ENCODE results near the gene RUNX2.
"Not testable (repeated sequence)": the region's sequence is repeated elsewhere in the genome, so short reads cannot be mapped to it uniquely, and the experiment has no call there.

RUNX2 gene

DNA sequence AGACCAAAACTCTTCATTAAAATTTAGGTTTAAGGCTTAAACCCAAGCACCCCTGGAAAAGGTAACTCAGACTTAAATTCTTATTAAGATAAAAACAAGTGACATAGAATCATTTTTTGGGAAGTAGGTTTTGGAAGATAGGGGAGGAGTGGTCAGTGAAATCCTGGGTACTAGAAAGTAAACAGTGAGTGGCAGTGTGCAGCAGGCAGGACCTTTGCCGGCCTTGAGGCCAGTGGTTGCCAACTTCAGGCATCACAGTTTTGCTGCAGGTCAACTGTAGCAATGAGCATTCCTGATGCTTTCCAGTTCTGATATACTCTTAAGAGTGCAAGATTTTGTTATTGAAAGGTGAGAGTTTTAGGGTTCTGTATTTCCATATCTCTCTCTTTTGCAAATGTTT, 118.9 kb downstream of the RUNX2 start:
- Mint-ChIP-seq H3K27me3 (peaks cover 3% of the 10 kb centered on the region), H3K4me1 (peaks cover 37% of the 10 kb centered on the region), H3K9me3 (no peaks in the 10 kb centered on the region), H3K36me3 (no peaks in the 10 kb centered on the region), H3K4me3 (no peak overlapping the region), H3K27ac (no peak overlapping the region)

GRCh38 chr6:45447716-45448115, 119.6 kb downstream of the RUNX2 start:
- Mint-ChIP-seq H3K27me3 (peaks cover 3% of the 10 kb centered on the region), H3K9me3 (no peaks in the 10 kb centered on the region), H3K4me1 (peaks cover 36% of the 10 kb centered on the region), H3K36me3 (no peaks in the 10 kb centered on the region), H3K4me3 (no peak overlapping the region), H3K27ac (no peak overlapping the region)

GRCh38 chr6:45448417-45449389, 120.6 kb downstream of the RUNX2 start:
- no peaks in the 10 kb centered on the region for H3K36me3 Mint-ChIP-seq

DNA sequence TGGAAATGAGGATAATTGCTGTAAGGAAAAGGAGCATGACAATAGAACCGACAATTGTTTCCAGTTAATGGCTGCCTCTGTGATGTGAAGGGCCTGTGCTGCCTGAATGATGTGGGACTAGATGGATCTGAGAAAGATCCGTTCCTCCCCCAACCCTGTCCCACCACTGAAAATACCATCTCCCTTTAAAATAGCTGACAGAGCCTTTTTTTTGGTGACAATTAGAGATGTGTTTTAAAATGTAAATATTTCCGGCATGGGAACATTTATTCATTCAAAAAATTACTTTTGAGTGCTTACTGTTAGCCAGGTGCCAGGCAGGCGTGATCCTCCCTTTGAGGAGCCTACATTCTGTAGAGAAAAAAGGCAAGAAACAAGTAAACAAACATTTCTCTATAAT, 122.0 kb downstream of the RUNX2 start:
- Mint-ChIP-seq H3K27ac (no peak overlapping the region), H3K36me3 (no peaks in the 10 kb centered on the region), H3K27me3 (peaks cover 3% of the 10 kb centered on the region), H3K9me3 (no peaks in the 10 kb centered on the region), H3K4me3 (no peak overlapping the region), H3K4me1 (peaks cover 39% of the 10 kb centered on the region)

More at GRCh38 chr6:45448417-45449389, 120.6 kb downstream of the RUNX2 start:
- Mint-ChIP-seq H3K27ac (no peak overlapping the region), H3K27me3 (peaks cover 3% of the 10 kb centered on the region), H3K4me3 (no peak overlapping the region), H3K4me1 (peaks cover 39% of the 10 kb centered on the region), H3K9me3 (no peaks in the 10 kb centered on the region)

DNA sequence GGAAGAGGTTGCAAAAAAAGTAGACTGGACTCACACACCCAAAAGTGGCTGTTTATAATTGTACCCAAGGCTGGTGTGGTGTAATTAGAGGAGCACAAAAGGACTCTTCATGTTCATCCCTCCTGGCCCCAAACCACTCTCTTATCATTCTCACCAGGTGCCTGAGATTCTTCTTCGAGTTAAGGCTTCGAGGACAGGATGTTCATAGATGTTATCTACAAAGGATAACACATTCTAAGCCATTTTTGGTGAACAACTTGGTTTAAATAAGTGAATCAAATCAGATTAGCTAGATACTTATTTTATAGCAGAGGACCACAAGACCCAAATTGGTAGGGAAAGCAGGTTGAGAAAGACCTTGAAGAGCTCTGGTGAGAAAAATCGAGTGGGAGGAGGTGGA, 122.7 kb downstream of the RUNX2 start:
- H3K4me1 Mint-ChIP-seq: peaks cover 34% of the 10 kb centered on the region

DNA sequence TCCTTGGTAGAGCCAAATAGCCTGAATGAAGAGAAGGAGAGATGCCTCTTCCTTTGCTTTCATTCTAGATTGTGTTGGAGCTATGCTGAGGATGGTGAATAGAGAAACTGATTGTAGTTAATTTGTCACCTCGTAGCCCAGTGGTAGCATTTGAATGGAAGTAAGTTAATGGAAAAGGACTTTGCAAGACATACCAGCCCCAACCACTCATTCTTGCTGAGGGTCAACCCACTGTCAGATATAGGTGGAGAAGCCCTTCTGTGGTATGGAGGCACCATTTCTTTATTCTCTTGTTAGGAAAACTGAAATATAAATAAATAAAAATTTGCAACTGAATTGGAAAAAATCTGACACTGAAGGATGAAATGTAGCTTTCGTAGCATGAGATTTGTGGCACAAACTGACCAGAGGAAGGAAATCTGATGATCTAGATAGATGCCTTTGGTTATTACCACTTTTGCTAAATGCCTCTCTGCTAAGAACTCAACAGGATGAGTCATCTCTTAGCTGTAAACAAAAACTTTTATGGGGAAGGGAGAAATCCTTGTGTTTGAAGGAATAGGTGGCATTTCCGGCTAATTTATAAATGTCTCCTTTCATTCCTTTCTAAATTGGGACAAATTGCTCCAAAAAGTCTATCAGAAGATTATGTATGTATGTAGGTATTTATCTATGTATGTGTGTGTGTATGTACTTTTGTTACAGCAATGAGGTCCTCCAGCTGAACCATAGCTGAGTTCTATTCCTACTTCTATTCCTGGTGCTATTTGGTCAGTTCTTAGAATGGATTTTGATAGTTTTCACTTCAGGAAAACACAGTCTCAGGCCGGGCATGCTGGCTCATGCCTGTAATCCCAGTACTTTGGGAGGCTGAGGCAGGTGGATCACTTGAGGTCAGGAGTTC, 126.1 kb downstream of the RUNX2 start:
- no peaks in the 10 kb centered on the region for H3K9me3 Mint-ChIP-seq
- peaks cover 3% of the 10 kb centered on the region for H3K27me3 Mint-ChIP-seq
- H3K36me3 Mint-ChIP-seq: no peaks in the 10 kb centered on the region
- no peak overlapping the region for H3K27ac Mint-ChIP-seq
- no peak overlapping the region for H3K4me3 Mint-ChIP-seq
- H3K4me1 Mint-ChIP-seq: peaks cover 27% of the 10 kb centered on the region

More for the DNA sequence above, 122.7 kb downstream of the RUNX2 start:
- Mint-ChIP-seq H3K27ac (no peak overlapping the region), H3K27me3 (peaks cover 3% of the 10 kb centered on the region), H3K9me3 (no peaks in the 10 kb centered on the region), H3K36me3 (no peaks in the 10 kb centered on the region), H3K4me3 (no peak overlapping the region)

DNA sequence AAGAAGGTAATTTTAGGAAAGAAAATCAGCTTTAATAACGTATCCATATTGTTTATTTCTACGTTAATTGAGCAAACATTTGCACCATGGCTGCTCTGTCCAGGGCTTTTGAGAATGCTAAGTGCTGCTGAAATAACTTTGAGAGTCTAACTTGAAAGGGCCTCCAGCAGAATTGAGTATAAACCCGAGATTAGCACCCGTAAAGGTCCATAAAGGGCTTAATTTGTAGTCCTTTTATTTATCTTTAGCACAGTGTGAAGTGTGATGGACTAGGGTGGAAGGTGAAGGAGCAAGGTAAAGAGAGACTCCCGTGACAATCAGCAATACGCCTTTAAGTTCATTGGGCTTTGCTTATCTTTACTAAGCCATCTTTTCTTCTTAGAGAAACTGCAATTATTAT, 127.3 kb downstream of the RUNX2 start:
- peaks cover 3% of the 10 kb centered on the region for H3K27me3 Mint-ChIP-seq
- H3K9me3 Mint-ChIP-seq: no peaks in the 10 kb centered on the region
- no peak overlapping the region for H3K4me3 Mint-ChIP-seq
- H3K27ac Mint-ChIP-seq: no peak overlapping the region
- peaks cover 20% of the 10 kb centered on the region for H3K4me1 Mint-ChIP-seq
- no peaks in the 10 kb centered on the region for H3K36me3 Mint-ChIP-seq

DNA sequence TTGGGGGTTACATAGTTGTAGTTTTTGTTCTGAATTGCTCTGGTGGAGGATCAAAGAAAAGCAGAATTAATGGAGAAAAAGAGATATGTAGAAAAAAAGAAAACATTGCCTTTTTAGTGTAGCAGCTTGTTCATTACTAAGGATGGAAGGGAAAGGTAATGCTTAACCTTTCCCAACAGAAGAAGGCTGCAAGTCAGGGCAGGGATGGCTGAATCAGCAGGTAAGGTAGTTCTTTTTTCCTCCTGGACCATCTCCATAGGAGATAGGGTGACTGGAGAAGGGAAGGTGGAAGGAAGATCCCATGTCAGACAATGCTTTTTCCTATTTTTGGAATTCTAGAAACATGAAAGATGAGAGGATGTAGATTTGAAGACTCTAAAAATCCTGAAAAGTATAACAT, 129.0 kb downstream of the RUNX2 start:
- H3K27me3 Mint-ChIP-seq: no peaks in the 10 kb centered on the region
- H3K9me3 Mint-ChIP-seq: no peaks in the 10 kb centered on the region
- no peak overlapping the region for H3K27ac Mint-ChIP-seq
- no peak overlapping the region for H3K4me3 Mint-ChIP-seq
- H3K36me3 Mint-ChIP-seq: no peaks in the 10 kb centered on the region
- peaks cover 3% of the 10 kb centered on the region for H3K4me1 Mint-ChIP-seq

GRCh38 chr6:45458672-45459071, 130.5 kb downstream of the RUNX2 start:
- H3K9me3 Mint-ChIP-seq: no peaks in the 10 kb centered on the region
- H3K27me3 Mint-ChIP-seq: no peaks in the 10 kb centered on the region
- H3K27ac Mint-ChIP-seq: no peak overlapping the region
- no peak overlapping the region for H3K4me3 Mint-ChIP-seq
- no peaks in the 10 kb centered on the region for H3K4me1 Mint-ChIP-seq
- no peaks in the 10 kb centered on the region for H3K36me3 Mint-ChIP-seq

DNA sequence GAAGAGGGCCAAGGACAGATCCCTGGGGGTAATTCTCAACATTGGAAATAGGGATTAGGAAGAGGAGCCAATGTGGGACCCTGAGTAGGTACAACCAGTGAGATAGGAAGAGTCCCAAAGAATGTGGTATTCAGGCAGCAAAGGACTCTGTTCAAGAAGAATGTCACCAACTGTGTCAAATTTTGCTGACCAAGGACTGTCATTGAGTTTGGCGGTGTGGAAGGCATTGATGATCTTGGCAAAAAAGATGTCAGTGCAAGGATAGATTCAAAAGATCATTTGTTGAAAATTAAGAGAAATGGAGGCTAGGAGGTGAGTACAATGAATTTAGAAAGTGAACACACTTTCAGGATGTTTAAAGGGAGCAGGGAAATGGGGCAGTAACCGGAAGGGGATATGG, 132.0 kb downstream of the RUNX2 start:
- Mint-ChIP-seq H3K4me1 (no peaks in the 10 kb centered on the region), H3K27me3 (no peaks in the 10 kb centered on the region), H3K9me3 (no peaks in the 10 kb centered on the region), H3K4me3 (no peak overlapping the region), H3K27ac (no peak overlapping the region), H3K36me3 (no peaks in the 10 kb centered on the region)

DNA sequence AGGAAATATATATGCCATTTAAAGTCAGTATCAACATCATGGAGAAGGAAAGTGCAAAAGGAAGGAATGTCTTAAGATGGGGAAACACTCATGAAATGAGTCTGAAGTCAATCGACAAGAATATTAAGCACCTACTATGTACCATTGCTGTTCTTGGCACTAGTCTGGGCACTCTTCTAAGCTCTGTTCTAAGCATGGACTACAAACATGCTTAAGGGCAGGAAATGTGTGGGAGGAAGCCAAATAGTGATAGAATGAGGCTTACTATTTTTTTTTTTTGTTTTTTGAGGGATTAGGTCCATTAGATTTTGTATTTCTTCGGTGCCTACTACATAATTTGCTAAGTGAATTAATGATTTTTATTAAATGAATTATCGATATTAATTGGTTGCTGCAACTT, 133.4 kb downstream of the RUNX2 start:
- no peaks in the 10 kb centered on the region for H3K36me3 Mint-ChIP-seq
- no peak overlapping the region for H3K27ac Mint-ChIP-seq
- H3K9me3 Mint-ChIP-seq: no peaks in the 10 kb centered on the region
- no peaks in the 10 kb centered on the region for H3K27me3 Mint-ChIP-seq
- H3K4me1 Mint-ChIP-seq: no peaks in the 10 kb centered on the region
- no peak overlapping the region for H3K4me3 Mint-ChIP-seq

DNA sequence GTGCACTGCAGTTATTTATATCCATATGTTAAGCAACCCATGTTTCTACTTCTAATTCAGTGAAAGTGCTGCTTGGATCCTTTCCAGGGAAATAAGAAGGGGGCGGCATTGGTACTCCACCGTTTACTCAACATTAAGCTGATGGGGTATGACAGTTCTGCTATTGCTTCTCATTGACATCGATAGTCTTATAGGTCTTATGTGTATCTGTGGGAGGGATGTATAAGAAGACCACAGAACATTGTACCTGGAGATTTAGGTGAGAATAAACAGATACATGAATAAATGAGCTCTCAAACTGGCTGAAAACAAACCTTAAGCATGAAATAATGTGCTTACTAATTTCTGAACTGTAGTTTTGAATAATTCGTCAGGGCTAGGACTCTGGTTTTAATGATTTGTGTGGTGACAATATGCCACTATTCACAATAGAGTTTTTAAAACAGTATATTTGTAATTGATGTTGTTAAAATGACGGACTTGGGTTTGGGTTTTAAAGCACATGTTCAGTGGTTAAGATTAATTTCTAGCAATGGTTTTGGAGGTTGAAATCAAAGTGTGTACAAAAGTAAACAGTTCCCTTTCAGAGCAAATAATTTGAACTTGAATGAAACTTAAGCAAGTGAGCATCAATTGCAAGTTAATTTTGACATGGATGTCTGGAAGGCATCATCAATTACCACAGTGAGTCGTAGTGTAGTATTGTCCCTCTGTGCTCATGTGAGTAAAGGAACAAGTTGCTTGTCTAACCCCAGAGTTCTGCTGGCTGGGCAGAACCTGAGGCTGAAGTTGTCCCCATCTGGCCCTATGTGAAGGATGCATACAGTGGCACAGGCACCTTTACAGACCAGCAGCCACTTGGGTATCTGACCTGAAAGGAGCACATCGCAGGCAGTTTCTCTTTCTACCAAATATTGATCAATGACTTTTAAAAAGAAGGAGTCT, 134.3 kb downstream of the RUNX2 start:
- Mint-ChIP-seq H3K36me3 (no peaks in the 10 kb centered on the region), H3K27me3 (no peaks in the 10 kb centered on the region), H3K4me1 (no peaks in the 10 kb centered on the region), H3K4me3 (no peak overlapping the region), H3K27ac (no peak overlapping the region), H3K9me3 (no peaks in the 10 kb centered on the region)

GRCh38 chr6:45464685-45465084, 136.6 kb downstream of the RUNX2 start:
- no peak overlapping the region for H3K27ac Mint-ChIP-seq

GRCh38 chr6:45466686-45467085, 138.6 kb downstream of the RUNX2 start:
- Mint-ChIP-seq H3K9me3 (no peaks in the 10 kb centered on the region), H3K4me3 (no peak overlapping the region), H3K27me3 (no peaks in the 10 kb centered on the region), H3K36me3 (no peaks in the 10 kb centered on the region), H3K4me1 (peaks cover 5% of the 10 kb centered on the region), H3K27ac (no peak overlapping the region)

More at GRCh38 chr6:45464685-45465084, 136.6 kb downstream of the RUNX2 start:
- Mint-ChIP-seq H3K36me3 (no peaks in the 10 kb centered on the region), H3K27me3 (no peaks in the 10 kb centered on the region), H3K4me1 (peaks cover 5% of the 10 kb centered on the region), H3K9me3 (no peaks in the 10 kb centered on the region), H3K4me3 (no peak overlapping the region)

- H3K36me3 Mint-ChIP-seq, H3K27ac Mint-ChIP-seq, H3K9me3 Mint-ChIP-seq, H3K27me3 Mint-ChIP-seq, H3K4me1 Mint-ChIP-seq, H3K4me3 Mint-ChIP-seq: not testable (repeated sequence)
Measured at GRCh38 chr6:45467417-45467816, 139.3 kb downstream of the RUNX2 start.
